ENCODE results near the gene RBM39.
"Not testable (repeated sequence)": the region's sequence is repeated elsewhere in the genome, so short reads cannot be mapped to it uniquely, and the experiment has no call there.

Gene RBM39

DNA sequence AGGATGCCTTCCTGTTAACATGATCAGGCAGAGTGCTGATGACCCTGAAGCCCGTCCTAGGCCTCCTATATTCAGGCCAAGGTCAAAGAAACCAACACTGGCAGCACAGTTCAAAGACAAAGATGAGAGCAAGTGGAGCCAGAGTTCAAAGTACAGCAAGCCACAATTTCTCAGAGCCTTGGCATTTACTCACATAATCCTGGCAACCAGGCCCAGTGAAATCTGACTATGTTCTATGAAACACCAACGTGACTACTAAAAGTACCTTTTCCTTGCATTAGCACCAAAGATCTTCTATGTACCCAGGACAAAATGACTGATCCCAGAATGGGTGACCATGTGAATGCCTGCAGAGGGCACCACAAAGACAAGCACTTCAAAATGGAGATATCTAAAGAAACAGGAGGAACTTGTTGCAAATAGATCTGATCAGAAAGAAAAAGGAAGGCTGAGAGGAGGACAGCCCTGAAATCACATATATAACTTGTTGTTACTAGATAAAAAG is 46.8 kb downstream of the RBM39 start:
- H3K27me3 Mint-ChIP-seq: no peaks in the 10 kb centered on the region
- ATAC-seq: no peak
- peaks cover 18% of the 10 kb centered on the region for H3K4me1 Mint-ChIP-seq
- no peak overlapping the region for H3K27ac Mint-ChIP-seq
- no peak overlapping the region for H3K4me3 Mint-ChIP-seq
- DNase-seq: no peak
- H3K9me3 Mint-ChIP-seq: no peaks in the 10 kb centered on the region

DNA sequence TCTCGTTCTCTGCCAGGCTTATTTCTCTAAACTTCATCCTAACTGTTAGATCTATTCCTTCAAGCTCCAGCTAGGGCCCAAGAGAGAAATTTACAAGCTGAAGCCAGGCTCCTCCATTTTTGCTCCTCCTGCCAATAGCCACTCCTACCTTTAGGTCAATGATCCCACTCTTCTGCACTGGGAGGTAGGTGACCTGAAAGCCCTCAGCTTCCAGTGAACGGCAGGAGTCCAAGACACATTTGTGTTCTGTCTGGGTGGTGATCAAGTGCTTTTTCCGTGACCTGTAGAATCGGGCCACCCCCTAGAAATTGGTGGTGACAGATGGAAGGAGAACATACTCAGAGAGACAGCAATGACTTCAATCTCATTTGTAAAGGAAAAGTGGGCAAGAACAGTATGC is 51.8 kb downstream of the RBM39 start:
- H3K4me1 Mint-ChIP-seq: no peaks in the 10 kb centered on the region
- no peak overlapping the region for H3K27ac Mint-ChIP-seq
- DNase-seq: no peak
- no peak overlapping the region for H3K4me3 Mint-ChIP-seq
- no peak for ATAC-seq
- no peaks in the 10 kb centered on the region for H3K9me3 Mint-ChIP-seq
- no peaks in the 10 kb centered on the region for H3K27me3 Mint-ChIP-seq

DNA sequence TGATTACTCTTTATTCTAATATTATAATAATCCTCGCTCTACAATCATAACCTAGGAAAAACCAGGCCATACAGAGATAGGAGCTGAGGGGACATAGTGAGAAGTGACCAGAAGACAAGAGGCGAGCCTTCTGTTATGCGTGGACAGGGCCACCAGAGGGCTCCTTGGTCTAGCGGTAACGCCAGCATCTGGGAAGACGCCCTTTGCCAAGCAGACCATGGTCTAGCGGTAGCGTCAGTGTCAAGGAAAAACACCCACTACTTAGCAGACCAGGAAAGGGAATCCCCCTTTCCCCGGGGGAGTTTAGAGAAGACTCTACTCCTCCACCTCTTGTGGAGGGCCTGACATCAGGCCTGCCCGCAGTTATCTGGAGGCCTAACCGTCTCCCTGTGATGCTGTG is 55.2 kb downstream of the RBM39 start:
- H3K27ac Mint-ChIP-seq, H3K4me3 Mint-ChIP-seq, H3K9me3 Mint-ChIP-seq, H3K4me1 Mint-ChIP-seq, ATAC-seq, H3K27me3 Mint-ChIP-seq: not testable (repeated sequence)
- peak in 1 of 2 donors; percentile 24 for DNase-seq

DNA sequence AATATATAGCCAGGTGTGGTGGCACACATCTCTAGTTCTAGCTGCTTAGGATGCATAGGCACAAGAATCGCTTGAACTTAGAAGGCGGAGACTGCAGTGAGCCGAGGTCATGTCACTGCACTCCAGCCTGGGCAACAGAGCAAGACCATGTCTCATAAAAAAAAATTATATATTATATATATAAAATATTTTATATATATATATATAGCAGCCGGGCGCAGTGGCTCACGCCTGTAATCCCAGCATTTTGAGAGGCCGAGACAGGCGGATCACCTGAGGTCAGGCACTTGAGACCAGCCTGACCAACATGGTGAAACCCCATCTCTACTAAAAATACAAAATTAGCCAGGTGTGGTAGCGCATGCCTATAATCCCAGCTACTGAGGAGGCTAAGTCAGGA is 56.7 kb downstream of the RBM39 start:
- ATAC-seq, H3K27me3 Mint-ChIP-seq, H3K27ac Mint-ChIP-seq, H3K4me1 Mint-ChIP-seq, H3K4me3 Mint-ChIP-seq, H3K9me3 Mint-ChIP-seq: not testable (repeated sequence)
- DNase-seq: peak in 1 of 2 donors; percentile 4

DNA sequence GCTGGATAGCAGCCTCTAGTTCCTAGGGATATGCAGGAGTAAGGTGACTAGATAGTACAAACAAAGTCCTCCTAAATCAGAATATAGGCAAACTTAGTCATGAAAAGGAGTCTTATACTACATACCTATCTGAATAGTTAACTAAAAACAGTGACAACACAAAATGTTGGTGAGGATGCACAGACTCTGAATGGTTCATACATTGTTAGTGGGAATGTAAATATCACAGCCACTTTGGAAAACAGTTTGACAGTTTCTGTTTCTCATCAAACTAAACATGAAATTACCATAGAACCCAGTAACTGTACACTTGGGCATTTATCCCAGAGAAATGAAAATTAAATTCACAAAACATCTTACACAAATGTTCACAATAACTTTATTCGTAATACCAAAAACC is 60.1 kb downstream of the RBM39 start:
- H3K27me3 Mint-ChIP-seq: no peaks in the 10 kb centered on the region

DNA sequence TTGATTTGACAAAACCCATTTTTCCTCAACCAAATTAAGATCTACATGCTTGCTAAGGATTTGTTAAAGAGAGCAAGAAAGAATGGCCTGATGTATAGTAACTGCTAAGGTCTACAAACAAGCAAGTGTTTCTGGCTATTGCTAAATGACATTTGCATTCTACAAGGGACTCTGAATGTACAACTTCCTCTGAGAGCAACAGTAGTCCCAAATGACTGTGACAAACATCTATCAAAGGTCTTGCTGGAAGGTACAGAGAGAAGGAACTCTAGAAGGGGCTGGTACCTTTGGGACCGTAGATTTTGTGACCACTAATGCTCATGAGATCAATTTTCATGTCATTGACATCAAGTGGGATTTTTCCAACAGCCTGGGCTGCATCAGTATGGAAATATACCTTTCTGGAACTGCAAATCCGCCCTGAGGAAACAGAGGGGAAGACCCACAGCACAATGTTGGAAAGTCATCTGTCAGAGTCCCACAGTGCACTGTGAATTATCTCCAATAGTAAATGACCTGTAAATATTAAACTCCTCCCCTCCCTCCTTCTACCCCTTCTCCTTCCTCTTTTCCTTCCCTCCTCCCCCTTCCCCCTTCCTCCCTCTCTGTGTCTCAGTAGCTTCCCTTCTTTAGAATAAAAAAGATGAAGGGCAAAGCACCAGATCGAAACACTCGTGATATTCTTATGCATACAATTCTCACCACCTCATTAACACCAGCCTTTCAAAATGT is 61.4 kb downstream of the RBM39 start:
- Mint-ChIP-seq H3K9me3 (no peaks in the 10 kb centered on the region), H3K4me3 (no peak overlapping the region), H3K27me3 (no peaks in the 10 kb centered on the region), H3K4me1 (no peaks in the 10 kb centered on the region), H3K27ac (no peak overlapping the region)
- DNase-seq: no peak
- no peak for ATAC-seq

More for the DNA sequence above, 60.1 kb downstream of the RBM39 start:
- no peak for DNase-seq
- H3K9me3 Mint-ChIP-seq: no peaks in the 10 kb centered on the region
- no peak overlapping the region for H3K4me3 Mint-ChIP-seq
- no peak for ATAC-seq
- H3K27ac Mint-ChIP-seq: no peak overlapping the region
- no peaks in the 10 kb centered on the region for H3K4me1 Mint-ChIP-seq

DNA sequence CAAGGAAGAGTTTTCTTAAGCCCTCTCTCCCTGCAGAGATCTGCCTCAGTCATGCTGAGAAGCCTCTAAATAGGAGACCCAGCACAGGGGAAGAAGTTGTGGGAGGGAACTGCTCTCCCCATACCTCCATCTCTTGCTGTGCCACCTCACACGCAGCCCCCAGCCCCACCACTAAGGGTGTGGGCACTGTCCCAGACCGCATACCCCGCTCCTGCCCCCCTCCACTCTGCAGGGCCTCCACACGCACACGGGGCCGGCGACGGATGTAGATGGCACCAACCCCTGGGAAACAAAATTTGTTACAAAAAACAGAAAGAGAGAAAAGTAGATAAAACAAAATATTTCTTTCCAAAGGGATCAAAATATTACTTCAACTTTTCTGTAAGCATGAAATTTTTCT is 67.1 kb downstream of the RBM39 start:
- H3K4me1 Mint-ChIP-seq: no peaks in the 10 kb centered on the region
- no peaks in the 10 kb centered on the region for H3K9me3 Mint-ChIP-seq
- no peak overlapping the region for H3K4me3 Mint-ChIP-seq
- H3K27ac Mint-ChIP-seq: no peak overlapping the region
- DNase-seq (no peak), ATAC-seq (no peak)
- no peaks in the 10 kb centered on the region for H3K27me3 Mint-ChIP-seq

DNA sequence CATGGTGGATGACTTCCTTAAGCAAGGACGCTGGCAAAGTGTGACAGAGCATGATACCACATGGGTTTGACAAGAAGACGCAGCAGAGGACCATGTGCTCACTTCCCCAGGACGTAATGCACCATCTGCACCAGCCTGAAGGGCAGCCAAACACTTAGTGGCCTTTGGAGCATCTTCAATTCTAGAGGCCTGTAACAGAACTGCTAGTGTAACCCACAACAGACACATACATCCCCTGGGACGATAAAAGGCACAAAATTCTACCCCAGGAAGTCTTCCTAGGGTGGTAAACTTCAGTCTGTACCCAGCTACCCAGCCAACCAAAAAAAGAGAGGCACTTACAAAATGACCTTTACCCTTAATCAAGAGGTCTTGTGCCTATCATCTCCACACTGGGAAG is 68.2 kb downstream of the RBM39 start:
- DNase-seq (peak in 1 of 2 donors; percentile 1), ATAC-seq (no peak)
- Mint-ChIP-seq H3K27me3 (no peaks in the 10 kb centered on the region), H3K4me3 (no peak overlapping the region), H3K27ac (no peak overlapping the region), H3K9me3 (no peaks in the 10 kb centered on the region), H3K4me1 (no peaks in the 10 kb centered on the region)

DNA sequence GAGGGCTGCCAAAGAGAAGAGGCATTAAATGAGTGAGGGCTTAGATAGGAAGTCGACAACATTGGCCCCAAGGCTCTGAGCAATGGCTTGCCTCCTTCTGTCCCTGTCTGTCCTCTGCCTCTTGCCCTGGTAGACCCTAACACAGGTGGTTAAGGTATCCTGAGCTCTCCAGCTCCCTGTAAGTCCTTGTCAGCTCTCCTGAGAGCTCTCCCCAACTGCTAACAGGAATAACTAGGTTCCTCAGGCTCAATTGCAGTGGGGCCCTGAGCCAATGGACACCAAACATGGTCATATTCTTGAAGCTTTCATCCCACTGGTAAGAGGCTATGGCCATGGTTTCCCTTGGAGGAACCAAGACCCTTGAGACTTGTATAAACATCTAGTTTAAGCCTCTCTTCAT is 72.4 kb downstream of the RBM39 start:
- Mint-ChIP-seq H3K9me3 (no peaks in the 10 kb centered on the region), H3K4me3 (no peak overlapping the region), H3K4me1 (peaks cover 6% of the 10 kb centered on the region), H3K27me3 (no peaks in the 10 kb centered on the region), H3K27ac (no peak overlapping the region)
- DNase-seq (no peak), ATAC-seq (no peak)

DNA sequence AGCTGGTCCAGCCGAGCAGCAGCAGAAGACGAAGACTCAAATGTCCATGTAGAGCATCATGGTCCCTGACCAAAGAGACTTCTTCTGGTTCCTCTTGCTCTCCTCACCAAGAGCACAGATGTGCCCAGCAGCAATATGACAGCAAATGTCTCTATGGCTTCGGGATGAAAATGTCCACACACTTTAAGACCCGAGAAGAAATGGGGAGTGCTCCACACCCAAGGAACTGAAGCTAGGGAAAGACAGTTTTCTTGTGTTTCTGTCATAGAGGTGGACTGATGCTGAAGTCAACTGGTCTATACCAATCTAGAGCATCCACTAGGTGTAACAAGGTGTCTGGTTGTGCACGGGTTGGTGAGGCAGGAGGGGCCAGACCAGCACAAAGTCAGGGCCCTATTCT is 72.8 kb downstream of the RBM39 start:
- no peak for ATAC-seq
- Mint-ChIP-seq H3K27me3 (no peaks in the 10 kb centered on the region), H3K4me3 (no peak overlapping the region), H3K9me3 (no peaks in the 10 kb centered on the region), H3K27ac (no peak overlapping the region), H3K4me1 (peaks cover 7% of the 10 kb centered on the region)
- DNase-seq: no peak

DNA sequence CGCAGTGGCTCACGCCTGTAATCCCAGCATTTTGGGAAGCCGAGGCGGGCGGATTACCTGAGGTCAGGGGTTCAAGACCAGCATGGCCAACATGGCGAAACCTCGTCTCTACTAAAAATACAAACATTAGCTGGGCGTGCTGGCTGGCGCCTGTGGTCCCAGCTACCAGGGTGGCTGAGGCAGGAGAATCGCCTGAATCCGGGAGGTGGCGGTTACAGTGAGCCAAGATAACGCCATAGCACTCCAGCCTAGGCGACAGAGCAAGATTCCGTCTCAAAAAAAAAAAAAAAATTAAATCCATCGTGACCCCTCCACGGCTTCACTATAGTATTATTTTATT is 76.1 kb downstream of the RBM39 start:
- no peak for ATAC-seq
- no peaks in the 10 kb centered on the region for H3K27me3 Mint-ChIP-seq

DNA sequence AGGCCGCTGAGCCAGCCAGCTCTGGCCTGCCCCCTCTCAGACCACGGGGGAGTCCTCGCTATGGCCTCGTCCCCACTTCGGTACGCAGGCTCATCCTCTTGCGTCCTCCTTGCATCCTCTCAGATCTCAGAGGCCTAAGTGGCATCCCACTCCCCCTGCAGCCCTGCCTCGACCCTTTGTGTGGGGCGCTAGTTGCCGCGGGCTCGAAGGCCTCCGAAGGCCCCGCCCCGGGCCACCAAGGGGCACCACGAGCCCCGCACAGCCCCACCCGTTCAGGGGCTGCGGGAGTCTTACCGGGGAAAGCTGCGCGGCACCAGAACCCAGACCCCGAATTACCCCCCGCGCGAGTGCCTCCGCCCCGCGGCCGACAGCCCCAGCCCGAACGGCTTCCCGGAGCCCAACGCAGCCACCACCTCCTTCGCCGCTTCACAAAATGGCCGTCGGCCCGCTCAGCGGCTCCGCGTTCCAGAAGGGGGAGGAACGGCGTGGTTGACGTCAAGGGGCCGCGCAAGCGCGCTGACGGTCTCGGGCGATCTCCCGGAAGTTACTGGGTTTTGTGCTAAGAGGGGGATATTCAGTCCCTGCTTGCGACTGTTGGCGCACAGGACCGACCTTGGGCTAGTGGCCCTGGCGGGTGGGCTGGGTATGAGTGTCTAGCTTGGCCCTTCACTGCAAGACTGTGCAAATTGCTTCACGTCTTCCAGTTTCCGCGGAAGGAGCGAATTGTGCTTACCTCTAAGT is 77.4 kb downstream of the RBM39 start, which contains the start of the genes CPNE1 and RBM12:
Gene CPNE1 (minus strand): TSS at position 435 of the 741 bp plus-strand sequence. CDS start 31,977 bp downstream, outside the sequence.
Gene RBM12 (minus strand): TSS at position 435 of the 741 bp plus-strand sequence. CDS start 9,578 bp downstream, outside the sequence.
- no peaks in the 10 kb centered on the region for H3K27me3 Mint-ChIP-seq
- no peaks in the 10 kb centered on the region for H3K9me3 Mint-ChIP-seq
- peak within 1 kb of the TSS; percentile 94 to 99 for H3K27ac Mint-ChIP-seq
- peak; percentile 86 for ATAC-seq
- DNase-seq: peak; percentile 95
- H3K4me1 Mint-ChIP-seq: peaks cover 32% of the 10 kb centered on the region
- peak within 1 kb of the TSS; percentile 92 to 98 for H3K4me3 Mint-ChIP-seq

More for the DNA sequence above, 76.1 kb downstream of the RBM39 start:
- Mint-ChIP-seq H3K4me1 (peaks cover 19% of the 10 kb centered on the region), H3K9me3 (no peaks in the 10 kb centered on the region), H3K4me3 (peak overlapping the region in 1 of 2 donors; percentile 10), H3K27ac (no peak overlapping the region)
- DNase-seq: no peak

DNA sequence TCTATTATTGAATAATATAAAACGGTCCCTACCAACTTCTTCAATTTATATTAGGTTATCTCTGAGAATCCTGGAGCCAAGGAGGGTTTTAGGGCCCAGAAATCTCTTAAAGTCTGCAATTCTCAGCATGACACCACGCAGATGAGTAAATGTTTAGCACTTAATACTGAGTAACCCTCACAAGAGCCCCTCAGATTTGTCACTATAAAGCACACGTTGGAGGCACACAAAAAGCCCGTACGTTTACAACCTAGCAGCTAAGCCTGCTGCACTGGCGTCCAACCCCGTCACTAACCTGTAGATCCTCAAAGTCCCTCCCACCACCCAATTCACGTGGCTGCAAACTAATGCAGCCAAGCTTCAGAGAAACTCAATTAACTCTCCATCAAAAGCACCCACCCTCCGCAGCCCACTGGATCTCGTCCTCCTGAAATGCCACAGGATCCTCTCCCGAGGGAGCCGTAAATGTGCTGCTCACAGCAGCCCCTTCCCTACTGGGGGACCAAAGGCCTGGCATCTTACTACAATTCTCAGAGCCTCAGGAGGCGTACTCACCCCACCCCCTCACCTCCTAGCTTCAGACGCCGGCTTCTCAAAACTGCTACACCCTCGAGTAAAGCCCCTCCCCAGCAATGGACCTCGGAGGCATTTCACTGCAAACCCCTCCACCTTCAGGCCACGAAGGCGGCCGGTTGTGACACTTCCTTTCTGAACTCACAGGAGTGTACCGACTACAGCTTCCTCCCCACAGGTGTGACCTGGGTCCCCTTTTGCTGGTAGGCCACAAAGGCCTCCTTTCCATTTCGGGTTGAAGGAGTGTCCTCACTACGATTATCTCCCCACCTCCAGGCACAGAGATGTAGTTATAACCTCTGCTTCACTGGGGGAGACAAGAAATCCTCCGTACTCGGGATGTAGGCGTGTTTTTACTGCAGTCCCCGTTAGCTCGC is 78.3 kb downstream of the RBM39 start:
- Mint-ChIP-seq H3K4me1 (peaks cover 40% of the 10 kb centered on the region), H3K9me3 (no peaks in the 10 kb centered on the region), H3K4me3 (peak overlapping the region; percentile 92 to 98), H3K27ac (peak overlapping the region; percentile 94 to 99), H3K27me3 (no peaks in the 10 kb centered on the region)
- ATAC-seq (peak; percentile 71), DNase-seq (peak; percentile 75 to 83)

DNA sequence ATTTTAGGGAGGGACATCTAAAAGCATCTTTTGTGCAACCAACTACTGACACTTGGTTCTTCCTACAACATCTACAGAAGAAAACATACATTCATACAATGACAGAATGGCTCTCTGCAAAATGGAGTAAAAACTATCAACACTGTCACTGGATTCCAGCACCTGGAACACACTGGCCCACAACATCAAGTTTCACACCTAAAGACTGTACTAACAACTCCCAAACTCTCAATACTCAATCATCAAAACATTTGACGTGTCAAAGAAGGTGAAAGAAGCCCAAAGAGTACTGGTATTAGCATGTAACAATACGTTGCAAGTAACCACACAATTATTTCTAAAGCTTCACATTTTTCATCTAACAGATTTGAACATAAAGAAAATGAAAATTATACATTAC is 79.5 kb downstream of the RBM39 start:
- H3K9me3 Mint-ChIP-seq: no peaks in the 10 kb centered on the region
- H3K4me1 Mint-ChIP-seq: peaks cover 48% of the 10 kb centered on the region
- ATAC-seq: no peak
- peak in 1 of 2 donors; percentile 23 for DNase-seq
- H3K27me3 Mint-ChIP-seq: no peaks in the 10 kb centered on the region
- peak overlapping the region; percentile 92 to 98 for H3K4me3 Mint-ChIP-seq
- peak overlapping the region; percentile 94 to 99 for H3K27ac Mint-ChIP-seq

DNA sequence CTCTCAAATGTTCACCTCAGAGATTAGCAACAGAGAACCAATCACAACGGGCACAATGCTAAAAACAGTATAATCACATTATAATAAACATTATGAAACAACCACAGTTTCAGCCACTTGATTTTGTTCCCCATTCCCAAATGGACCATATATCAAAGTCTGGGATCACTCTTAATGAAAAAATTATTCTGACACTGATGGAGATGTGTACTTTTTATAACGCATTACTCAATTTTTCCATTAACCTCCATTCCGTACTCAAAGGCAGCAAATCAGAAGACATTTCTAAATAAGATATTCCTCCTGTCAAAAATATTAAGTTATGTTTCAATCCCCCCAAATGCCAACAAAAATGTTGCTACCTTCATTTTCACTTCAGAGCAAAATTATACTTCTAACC is 80.2 kb downstream of the RBM39 start:
- no peak for ATAC-seq
- Mint-ChIP-seq H3K9me3 (no peaks in the 10 kb centered on the region), H3K4me1 (peaks cover 54% of the 10 kb centered on the region), H3K4me3 (peak overlapping the region; percentile 92 to 98), H3K27ac (peak overlapping the region; percentile 94 to 99), H3K27me3 (no peaks in the 10 kb centered on the region)
- DNase-seq: no peak
